ENCODE measurements around the gene GPR61. TPM values are rescaled to one million over a fixed set of nuclear protein-coding genes. Genes with fewer than 3 reads are reported as not detected.

GPR61 gene, protein sequence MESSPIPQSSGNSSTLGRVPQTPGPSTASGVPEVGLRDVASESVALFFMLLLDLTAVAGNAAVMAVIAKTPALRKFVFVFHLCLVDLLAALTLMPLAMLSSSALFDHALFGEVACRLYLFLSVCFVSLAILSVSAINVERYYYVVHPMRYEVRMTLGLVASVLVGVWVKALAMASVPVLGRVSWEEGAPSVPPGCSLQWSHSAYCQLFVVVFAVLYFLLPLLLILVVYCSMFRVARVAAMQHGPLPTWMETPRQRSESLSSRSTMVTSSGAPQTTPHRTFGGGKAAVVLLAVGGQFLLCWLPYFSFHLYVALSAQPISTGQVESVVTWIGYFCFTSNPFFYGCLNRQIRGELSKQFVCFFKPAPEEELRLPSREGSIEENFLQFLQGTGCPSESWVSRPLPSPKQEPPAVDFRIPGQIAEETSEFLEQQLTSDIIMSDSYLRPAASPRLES
- total RNA-seq: 0.53 TPM in 1 of 2 replicates, not detected in the other
- long read RNA-seq: 0 reads

- H3K27me3 Mint-ChIP-seq: peaks cover 42% of the 10 kb centered on the region
- DNase-seq (ENCODE audit: low spot score, unreplicated experiment): no peak
- peak within 1 kb of the TSS; percentile 35 for H3K27ac Mint-ChIP-seq
- no peaks in the 10 kb centered on the region for H3K4me1 Mint-ChIP-seq (ENCODE audit: low read depth)
- no peaks in the 10 kb centered on the region for H3K36me3 Mint-ChIP-seq (ENCODE audit: insufficient read depth)
- H3K4me3 Mint-ChIP-seq (ENCODE audit: low read depth): no peak within 1 kb of the TSS
- H3K9me3 Mint-ChIP-seq (ENCODE audit: low read depth): no peaks in the 10 kb centered on the region
- no peak for TF ChIP-seq CTCF (IDR thresholded peaks at IDR 0.05; ENCODE audit: unreplicated experiment)
Measured at GRCh38 chr1:109539676-109540075, at the start of gene GPR61. Gene GPR61 (plus strand): TSS chr1:109539872. CDS start chr1:109543023, 3,151 bp downstream.

GRCh38 chr1:109490029-109490933, 49.4 kb upstream of the GPR61 start:
- H3K4me1 Mint-ChIP-seq (ENCODE audit: low read depth): peaks cover 1% of the 10 kb centered on the region
- DNase-seq (ENCODE audit: low spot score, unreplicated experiment): peak; percentile 51
- H3K27ac Mint-ChIP-seq: no peak overlapping the region
- H3K4me3 Mint-ChIP-seq (ENCODE audit: low read depth): no peak overlapping the region
- H3K36me3 Mint-ChIP-seq (ENCODE audit: insufficient read depth): peaks cover 7% of the 10 kb centered on the region
- TF ChIP-seq CTCF (IDR thresholded peaks at IDR 0.05; ENCODE audit: unreplicated experiment): peak; percentile 72
- H3K9me3 Mint-ChIP-seq (ENCODE audit: low read depth): no peaks in the 10 kb centered on the region
- no peaks in the 10 kb centered on the region for H3K27me3 Mint-ChIP-seq

DNA sequence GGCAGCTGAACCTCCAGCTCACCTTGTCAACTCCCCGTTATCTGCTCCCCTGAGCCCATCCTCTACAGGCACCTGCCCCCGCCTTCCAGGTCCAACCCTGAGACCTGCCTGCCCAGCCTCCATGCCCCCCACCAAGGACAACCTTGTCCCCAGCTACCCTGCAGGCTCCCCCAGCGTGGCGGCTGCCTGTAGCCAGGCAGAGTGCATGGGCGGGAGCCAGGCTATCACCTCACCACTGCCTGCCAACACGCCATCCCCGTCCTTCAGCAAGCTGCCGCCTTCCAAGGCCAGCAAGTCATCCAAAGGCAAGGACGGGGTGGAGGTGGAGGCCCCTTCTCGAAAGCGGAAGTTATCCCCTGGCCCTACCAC, 48.8 kb upstream of the GPR61 start:
- Mint-ChIP-seq H3K9me3 (ENCODE audit: low read depth) (no peaks in the 10 kb centered on the region), H3K4me3 (ENCODE audit: low read depth) (no peak overlapping the region), H3K27me3 (no peaks in the 10 kb centered on the region), H3K36me3 (ENCODE audit: insufficient read depth) (peaks cover 7% of the 10 kb centered on the region), H3K4me1 (ENCODE audit: low read depth) (no peaks in the 10 kb centered on the region), H3K27ac (no peak overlapping the region)
- no peak for TF ChIP-seq CTCF (IDR thresholded peaks at IDR 0.05; ENCODE audit: unreplicated experiment)
- no peak for DNase-seq (ENCODE audit: low spot score, unreplicated experiment)

DNA sequence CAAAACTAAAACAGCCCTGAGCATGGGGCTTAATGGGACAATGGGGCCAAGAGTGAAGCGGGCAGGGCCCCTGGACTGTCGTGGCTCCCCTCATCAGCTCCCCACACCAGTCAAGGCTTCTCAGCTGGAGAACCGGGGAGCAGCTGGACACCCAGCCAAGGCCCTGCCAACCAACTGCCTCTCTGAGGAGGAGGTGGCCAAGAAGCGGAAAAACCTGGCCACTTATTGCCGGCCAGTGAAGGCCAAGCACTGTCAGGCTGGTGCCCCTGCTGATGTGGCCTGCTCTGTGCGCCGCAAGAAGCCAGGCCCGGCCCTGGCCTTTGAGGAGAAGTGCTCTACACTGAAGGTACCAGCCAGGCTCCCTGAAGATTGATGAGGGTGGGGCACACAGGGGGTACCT, 48.3 kb upstream of the GPR61 start:
- Mint-ChIP-seq H3K4me1 (ENCODE audit: low read depth) (no peaks in the 10 kb centered on the region), H3K27ac (no peak overlapping the region), H3K27me3 (no peaks in the 10 kb centered on the region), H3K36me3 (ENCODE audit: insufficient read depth) (peaks cover 10% of the 10 kb centered on the region), H3K4me3 (ENCODE audit: low read depth) (no peak overlapping the region), H3K9me3 (ENCODE audit: low read depth) (no peaks in the 10 kb centered on the region)
- DNase-seq (ENCODE audit: low spot score, unreplicated experiment): no peak
- TF ChIP-seq CTCF (IDR thresholded peaks at IDR 0.05; ENCODE audit: unreplicated experiment): no peak

DNA sequence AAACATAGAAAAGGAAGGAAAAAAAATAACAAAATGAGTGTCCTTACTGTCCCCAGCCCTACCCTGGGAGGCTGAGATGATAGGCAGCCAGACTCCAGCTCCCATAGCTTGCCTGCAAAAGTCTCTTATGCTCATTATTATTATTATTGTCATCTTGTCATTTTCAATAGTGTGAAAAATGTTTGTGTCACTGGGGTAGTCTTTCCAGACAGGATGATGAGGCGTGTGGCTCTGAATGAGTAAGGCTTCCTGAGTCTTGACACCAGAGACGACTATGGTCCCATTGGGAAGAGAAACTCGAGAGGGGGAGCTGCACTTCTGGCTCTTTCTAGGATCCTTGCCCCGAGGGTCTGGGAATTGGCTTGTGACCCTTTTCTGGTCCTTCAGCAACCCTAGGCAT, 46.9 kb upstream of the GPR61 start:
- no peak for TF ChIP-seq CTCF (IDR thresholded peaks at IDR 0.05; ENCODE audit: unreplicated experiment)
- H3K4me1 Mint-ChIP-seq (ENCODE audit: low read depth): no peaks in the 10 kb centered on the region
- peaks cover 8% of the 10 kb centered on the region for H3K36me3 Mint-ChIP-seq (ENCODE audit: insufficient read depth)
- no peak for DNase-seq (ENCODE audit: low spot score, unreplicated experiment)
- H3K27ac Mint-ChIP-seq: no peak overlapping the region
- no peak overlapping the region for H3K4me3 Mint-ChIP-seq (ENCODE audit: low read depth)
- no peaks in the 10 kb centered on the region for H3K27me3 Mint-ChIP-seq
- H3K9me3 Mint-ChIP-seq (ENCODE audit: low read depth): no peaks in the 10 kb centered on the region
